ENCODE results near the gene ART1.

Gene ART1

DNA sequence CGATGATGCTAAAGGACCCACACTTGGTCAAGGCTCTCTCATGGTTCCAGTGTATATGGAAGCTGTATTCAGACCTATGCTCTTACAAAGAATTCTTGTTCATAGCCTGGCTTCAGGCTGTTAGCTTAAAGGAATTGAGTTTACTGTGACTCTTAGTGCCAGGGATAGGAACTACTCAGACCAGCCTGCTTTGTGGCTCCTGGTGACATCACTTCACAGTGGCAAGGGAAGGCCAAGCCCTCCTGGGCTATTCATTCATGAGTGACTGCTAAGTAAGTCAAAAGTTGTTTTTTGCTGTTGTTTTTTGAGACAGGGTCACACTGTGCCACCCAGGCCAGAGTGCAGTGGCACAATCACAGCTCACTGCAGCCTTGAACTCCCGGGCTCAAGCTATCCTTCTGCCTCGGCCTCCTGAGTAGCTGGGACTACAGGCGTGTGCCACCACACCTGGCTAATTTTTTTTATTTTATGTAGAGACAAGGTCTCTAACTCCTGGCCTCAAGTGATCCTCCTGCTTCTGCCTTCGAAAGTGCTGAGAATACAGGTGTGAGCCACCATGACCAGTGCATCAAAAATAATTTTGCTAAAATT is 12.8 kb upstream of the ART1 start:
- H3K9ac ChIP-seq (ENCODE audit: insufficient read length, low read depth) = no peak overlapping the region
- H3K4me3 ChIP-seq (ENCODE audit: insufficient read length, low read depth) = no peak overlapping the region
- no peak for DNase-seq (ENCODE audit: low read depth, low spot score)
- H3K9me3 ChIP-seq (ENCODE audit: insufficient read depth, low read length) = no peaks in the 10 kb centered on the region
- no peak for TF ChIP-seq SUZ12 (IDR thresholded peaks at IDR 0.05; ENCODE audit: extremely low read depth, insufficient read depth, insufficient read length)
- TF ChIP-seq YY1 (IDR thresholded peaks at IDR 0.05; ENCODE audit: insufficient read depth, insufficient read length) = no peak
- no peak for TF ChIP-seq ZNF274 (IDR thresholded peaks at IDR 0.05; ENCODE audit: low read depth, low read length)
- H3K27me3 ChIP-seq (ENCODE audit: insufficient read depth, insufficient read length) = no peaks in the 10 kb centered on the region
- no peaks in the 10 kb centered on the region for H3K4me1 ChIP-seq (ENCODE audit: insufficient read depth, insufficient read length)
- no peaks in the 10 kb centered on the region for H3K36me3 ChIP-seq (ENCODE audit: insufficient read depth, insufficient read length, low read length)

GRCh38 chr11:3635641-3636375 is 9.1 kb upstream of the ART1 start:
- H3K9ac ChIP-seq (ENCODE audit: insufficient read length, low read depth) = no peak overlapping the region
- H3K27me3 ChIP-seq (ENCODE audit: insufficient read depth, insufficient read length) = peaks cover 1% of the 10 kb centered on the region
- no peaks in the 10 kb centered on the region for H3K36me3 ChIP-seq (ENCODE audit: insufficient read depth, insufficient read length, low read length)
- no peak overlapping the region for H3K4me3 ChIP-seq (ENCODE audit: insufficient read length, low read depth)
- H3K9me3 ChIP-seq (ENCODE audit: insufficient read depth, low read length) = no peaks in the 10 kb centered on the region
- DNase-seq (ENCODE audit: low read depth, low spot score) = no peak
- TF ChIP-seq YY1 (IDR thresholded peaks at IDR 0.05; ENCODE audit: insufficient read depth, insufficient read length) = no peak
- TF ChIP-seq SUZ12 (IDR thresholded peaks at IDR 0.05; ENCODE audit: extremely low read depth, insufficient read depth, insufficient read length) = no peak
- no peak for TF ChIP-seq ZNF274 (IDR thresholded peaks at IDR 0.05; ENCODE audit: low read depth, low read length)
- H3K4me1 ChIP-seq (ENCODE audit: insufficient read depth, insufficient read length) = no peaks in the 10 kb centered on the region

GRCh38 chr11:3637201-3637600 is 7.7 kb upstream of the ART1 start:
- TF ChIP-seq YY1 (IDR thresholded peaks at IDR 0.05; ENCODE audit: insufficient read depth, insufficient read length) (no peak), ZNF274 (IDR thresholded peaks at IDR 0.05; ENCODE audit: low read depth, low read length) (no peak), SUZ12 (IDR thresholded peaks at IDR 0.05; ENCODE audit: extremely low read depth, insufficient read depth, insufficient read length) (no peak)
- H3K9me3 ChIP-seq (ENCODE audit: insufficient read depth, low read length) = no peaks in the 10 kb centered on the region
- no peak for DNase-seq (ENCODE audit: low read depth, low spot score)
- no peaks in the 10 kb centered on the region for H3K36me3 ChIP-seq (ENCODE audit: insufficient read depth, insufficient read length, low read length)
- H3K9ac ChIP-seq (ENCODE audit: insufficient read length, low read depth) = no peak overlapping the region
- no peaks in the 10 kb centered on the region for H3K4me1 ChIP-seq (ENCODE audit: insufficient read depth, insufficient read length)
- no peak overlapping the region for H3K4me3 ChIP-seq (ENCODE audit: insufficient read length, low read depth)
- peaks cover 10% of the 10 kb centered on the region for H3K27me3 ChIP-seq (ENCODE audit: insufficient read depth, insufficient read length)

DNA sequence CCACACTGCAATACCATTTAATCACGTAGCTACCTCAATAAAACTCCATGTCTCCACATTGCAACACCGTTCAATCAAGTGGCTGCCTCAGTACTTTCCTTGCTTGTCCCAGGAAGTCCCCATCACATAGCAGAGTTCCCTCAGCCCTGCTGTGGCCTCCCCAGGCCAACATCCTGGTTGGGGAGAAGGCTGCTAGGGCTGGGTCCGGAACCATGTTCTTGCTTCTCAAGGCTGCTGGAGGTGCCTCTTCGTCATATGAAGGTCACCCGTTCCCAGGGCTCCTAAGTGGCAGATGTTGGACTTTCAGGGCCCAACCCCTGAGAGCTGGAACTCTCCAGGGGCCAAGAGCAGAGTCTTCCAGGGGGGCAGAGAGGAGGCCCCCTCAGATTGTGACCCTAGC is 6.4 kb upstream of the ART1 start:
- Histone ChIP-seq H3K9me3 (ENCODE audit: insufficient read depth, low read length) (no peaks in the 10 kb centered on the region), H3K9ac (ENCODE audit: insufficient read length, low read depth) (no peak overlapping the region), H3K4me1 (ENCODE audit: insufficient read depth, insufficient read length) (peaks cover 3% of the 10 kb centered on the region), H3K4me3 (ENCODE audit: insufficient read length, low read depth) (no peak overlapping the region), H3K36me3 (ENCODE audit: insufficient read depth, insufficient read length, low read length) (no peaks in the 10 kb centered on the region), H3K27me3 (ENCODE audit: insufficient read depth, insufficient read length) (peaks cover 10% of the 10 kb centered on the region)
- DNase-seq (ENCODE audit: low read depth, low spot score) = no peak
- TF ChIP-seq SUZ12 (IDR thresholded peaks at IDR 0.05; ENCODE audit: extremely low read depth, insufficient read depth, insufficient read length) (no peak), ZNF274 (IDR thresholded peaks at IDR 0.05; ENCODE audit: low read depth, low read length) (no peak), YY1 (IDR thresholded peaks at IDR 0.05; ENCODE audit: insufficient read depth, insufficient read length) (no peak)

DNA sequence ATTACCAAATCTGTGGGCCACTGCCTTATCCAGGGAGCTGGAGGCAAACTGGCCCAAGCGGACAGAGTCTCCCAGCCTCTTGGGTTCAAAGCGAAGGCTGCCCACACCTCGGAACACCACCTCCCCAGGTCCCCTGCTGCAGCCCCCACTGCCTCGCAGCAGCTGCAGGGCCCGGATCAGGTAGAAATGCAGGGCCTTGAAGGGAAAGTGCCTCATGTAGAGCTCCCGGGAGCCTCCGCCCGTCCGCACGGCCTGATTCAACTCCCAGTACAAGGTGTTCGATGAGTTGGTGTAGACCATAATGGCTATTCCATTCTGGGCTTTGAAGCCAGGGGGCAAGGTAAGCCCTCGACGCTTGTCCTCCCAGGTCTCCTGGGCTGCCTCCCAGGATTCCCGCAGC is 5.1 kb upstream of the ART1 start:
- Histone ChIP-seq H3K36me3 (ENCODE audit: insufficient read depth, insufficient read length, low read length) (no peaks in the 10 kb centered on the region), H3K4me1 (ENCODE audit: insufficient read depth, insufficient read length) (peaks cover 5% of the 10 kb centered on the region), H3K9me3 (ENCODE audit: insufficient read depth, low read length) (peaks cover 7% of the 10 kb centered on the region; the same call in 1 of the 2 replicates), H3K9ac (ENCODE audit: insufficient read length, low read depth) (no peak overlapping the region), H3K27me3 (ENCODE audit: insufficient read depth, insufficient read length) (peaks cover 10% of the 10 kb centered on the region), H3K4me3 (ENCODE audit: insufficient read length, low read depth) (no peak overlapping the region)
- DNase-seq (ENCODE audit: low read depth, low spot score) = no peak
- TF ChIP-seq SUZ12 (IDR thresholded peaks at IDR 0.05; ENCODE audit: extremely low read depth, insufficient read depth, insufficient read length) = no peak
- TF ChIP-seq ZNF274 (IDR thresholded peaks at IDR 0.05; ENCODE audit: low read depth, low read length) = no peak
- no peak for TF ChIP-seq YY1 (IDR thresholded peaks at IDR 0.05; ENCODE audit: insufficient read depth, insufficient read length)

GRCh38 chr11:3641191-3641590 is 3.7 kb upstream of the ART1 start:
- TF ChIP-seq SUZ12 (IDR thresholded peaks at IDR 0.05; ENCODE audit: extremely low read depth, insufficient read depth, insufficient read length) (no peak), YY1 (IDR thresholded peaks at IDR 0.05; ENCODE audit: insufficient read depth, insufficient read length) (no peak), ZNF274 (IDR thresholded peaks at IDR 0.05; ENCODE audit: low read depth, low read length) (no peak)
- Histone ChIP-seq H3K9ac (ENCODE audit: insufficient read length, low read depth) (peak overlapping the region; percentile 39), H3K4me3 (ENCODE audit: insufficient read length, low read depth) (peak overlapping the region; percentile 58), H3K36me3 (ENCODE audit: insufficient read depth, insufficient read length, low read length) (no peaks in the 10 kb centered on the region), H3K9me3 (ENCODE audit: insufficient read depth, low read length) (peaks cover 8% of the 10 kb centered on the region; the same call in 1 of the 2 replicates), H3K27me3 (ENCODE audit: insufficient read depth, insufficient read length) (peaks cover 10% of the 10 kb centered on the region), H3K4me1 (ENCODE audit: insufficient read depth, insufficient read length) (peaks cover 5% of the 10 kb centered on the region)
- DNase-seq (ENCODE audit: low read depth, low spot score) = no peak

GRCh38 chr11:3641701-3642070 is 3.2 kb upstream of the ART1 start, which contains the start of gene ART5:
Gene ART5 (minus strand): TSS chr11:3641992. CDS start chr11:3641862, 130 bp downstream.
- H3K9me3 ChIP-seq (ENCODE audit: insufficient read depth, low read length) = peaks cover 8% of the 10 kb centered on the region; the same call in 1 of the 2 replicates
- peak within 1 kb of the TSS; percentile 58 for H3K4me3 ChIP-seq (ENCODE audit: insufficient read length, low read depth)
- no peak for TF ChIP-seq YY1 (IDR thresholded peaks at IDR 0.05; ENCODE audit: insufficient read depth, insufficient read length)
- no peak for TF ChIP-seq SUZ12 (IDR thresholded peaks at IDR 0.05; ENCODE audit: extremely low read depth, insufficient read depth, insufficient read length)
- no peak for TF ChIP-seq ZNF274 (IDR thresholded peaks at IDR 0.05; ENCODE audit: low read depth, low read length)
- DNase-seq (ENCODE audit: low read depth, low spot score) = no peak
- H3K9ac ChIP-seq (ENCODE audit: insufficient read length, low read depth) = peak within 1 kb of the TSS; percentile 74
- H3K36me3 ChIP-seq (ENCODE audit: insufficient read depth, insufficient read length, low read length) = no peaks in the 10 kb centered on the region
- peaks cover 10% of the 10 kb centered on the region for H3K27me3 ChIP-seq (ENCODE audit: insufficient read depth, insufficient read length)
- H3K4me1 ChIP-seq (ENCODE audit: insufficient read depth, insufficient read length) = peaks cover 5% of the 10 kb centered on the region

All from NT2/D1 (cell line).